Panc1 (cell line): ENCODE results near the gene APP. TPM values are rescaled to one million over a fixed set of nuclear protein-coding genes. Genes with fewer than 3 reads are reported as not detected.

ENCODE experiments used
- ATAC-seq: fragments of 200-7000 bp; cut with Tn5 transposase; 2 replicates; pipeline ENCODE4 v1.9.1; 2020; ENCODE audit warnings: mild to moderate bottlenecking, moderate library complexity
- BruUV-seq: library from RNA; stranded (reverse); fragments of 400-500 nt; replicated peaks from 2 replicates; lab custom pipeline; 2021; lab: Mats Ljungman, UMichigan
- CTCF ChIA-PET: fragments of 300-600 bp; sonication (Branson Sonifier 250); formaldehyde crosslinking; loops from one replicate; lab custom pipeline; 2022; ENCODE audit warnings: antibody characterized with exemption; lab: Charles Lee
- POLR2A ChIA-PET: fragments of 300-600 bp; sonication (Branson Sonifier 250); formaldehyde crosslinking; loops from one replicate; lab custom pipeline; 2022; ENCODE audit warnings: antibody characterized with exemption; lab: Charles Lee
- DNase-seq: peaks from one replicate; pipeline ENCODE4 v3.0.0-alpha.2; 2010; ENCODE audit warnings: low read depth, low spot score
- H3K27ac ChIP-seq: 2 replicates; pipeline ENCODE4 v1.5.1; 2011; ENCODE audit warnings: mild to moderate bottlenecking, low read length, inconsistent platforms
- H3K27me3 ChIP-seq: fragments of 200-500 bp; sonication (Bioruptor generic); 2 replicates; pipeline ENCODE4 v1.6.0; 2014; ENCODE audit warnings: low read length, inconsistent platforms; ENCODE audit not compliant: control insufficient read depth, insufficient read depth
- H3K36me3 ChIP-seq: fragments of 200-500 bp; sonication (Bioruptor generic); 2 replicates; pipeline ENCODE4 v1.5.1; 2014; ENCODE audit warnings: inconsistent platforms, mild to moderate bottlenecking, low read length, moderate library complexity; ENCODE audit not compliant: control insufficient read depth, insufficient read depth
- H3K4me1 ChIP-seq: 2 replicates; pipeline ENCODE4 v1.5.1; 2011; ENCODE audit warnings: inconsistent platforms, mild to moderate bottlenecking, low read length, moderate library complexity; ENCODE audit not compliant: control insufficient read depth, insufficient read depth
- H3K4me3 ChIP-seq, 2 experiments: 2 replicates each; pipeline ENCODE4 v1.5.1; 2011 to 2012; ENCODE audit warnings: low read depth in 2 of 2, low read length in 2 of 2, mild to moderate bottlenecking in 2 of 2, inconsistent platforms in 1 of 2, moderate library complexity in 1 of 2
- H3K9me3 ChIP-seq: fragments of 200-500 bp; sonication (Bioruptor generic); 2 replicates; pipeline ENCODE4 v1.5.1; 2014; ENCODE audit warnings: low read depth, mild to moderate bottlenecking, inconsistent platforms, low read length, moderate library complexity; ENCODE audit not compliant: control insufficient read depth, insufficient read depth
- POLR2AphosphoS5 ChIP-seq: IDR thresholded peaks from 2 replicates; pipeline ENCODE4 v1.6.1; 2012; ENCODE audit warnings: mild to moderate bottlenecking, low read depth, low read length, moderate library complexity
- SIN3A ChIP-seq: IDR thresholded peaks from 2 replicates; pipeline ENCODE4 v1.6.1; 2012; ENCODE audit warnings: low read depth, mild to moderate bottlenecking, low read length, moderate library complexity, borderline replicate concordance; ENCODE audit not compliant: insufficient read depth
- TCF7L2 ChIP-seq: IDR thresholded peaks from 2 replicates; pipeline ENCODE4 v1.6.1; 2011; ENCODE audit warnings: mild to moderate bottlenecking, low read depth, low read length, inconsistent platforms
- in situ Hi-C: cut with HindIII; loops from 2 replicates; pipeline ENCODE4 v1.10.0; 2016; ENCODE audit warnings: low sequenced_read_pairs, low pct_unique_long_range_greater_than_20kb
- intact Hi-C: fragments of 100-400 bp; cut with micrococcal nuclease; formaldehyde crosslinking; loops from one replicate; pipeline ENCODE4 v1.10.0; 2022; ENCODE audit not compliant: unreplicated experiment
- total RNA-seq: library from RNA; stranded (reverse); gene quantifications from one replicate; pipeline ENCODE4 v1.2.1, GENCODE V29; 2021; ENCODE audit not compliant: unreplicated experiment
- TF ChIP-seq, protein P1 (sequence below): fragments of 450-650 bp; IDR thresholded peaks from 2 replicates; pipeline ENCODE4 v1.5.1; 2017; ENCODE audit warnings: mild to moderate bottlenecking
- TF ChIP-seq, protein P2 (sequence below), 2 experiments: IDR thresholded peaks; 2 replicates each; pipeline ENCODE4 v1.6.1; 2011 to 2012; ENCODE audit warnings: low read depth in 2 of 2, control low read depth in 1 of 2, low read length in 1 of 2, mild to moderate bottlenecking in 1 of 2, moderate library complexity in 1 of 2; ENCODE audit not compliant: insufficient read depth in 1 of 2

Gene APP
- total RNA-seq, 1 experiment from 2014 or later, result 542 TPM

DNA sequence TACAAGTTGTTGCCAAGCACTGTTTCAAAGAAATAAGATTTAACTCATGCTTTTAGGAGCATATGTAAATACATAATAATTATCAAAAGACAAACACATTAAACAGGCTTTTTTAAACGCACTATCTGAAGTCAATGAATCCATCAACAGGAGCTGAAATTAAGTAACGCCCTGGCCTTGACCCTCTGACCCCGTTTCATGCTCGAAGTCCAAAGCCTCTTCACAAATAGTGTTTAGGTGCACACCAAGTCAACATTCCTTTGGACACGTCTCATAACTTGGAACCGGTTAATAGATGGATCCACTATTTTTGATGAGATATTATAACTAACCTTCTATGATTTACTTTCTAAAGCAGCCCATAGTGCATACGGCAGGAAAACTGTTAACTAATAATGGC lies 226.5 kb downstream of the APP start:
- in situ Hi-C loops, result no loop called here
- Histone ChIP-seq H3K36me3 (no peaks in the 10 kb centered on the region; the same call in 1 of the 2 replicates), H3K27me3 (no peaks in the 10 kb centered on the region), H3K4me3 (no peak overlapping the region), H3K27ac (no peak overlapping the region), H3K9me3 (no peaks in the 10 kb centered on the region), H3K4me1 (no peaks in the 10 kb centered on the region)
- TF ChIP-seq SIN3A, result no peak
- TF ChIP-seq, protein P1, sequence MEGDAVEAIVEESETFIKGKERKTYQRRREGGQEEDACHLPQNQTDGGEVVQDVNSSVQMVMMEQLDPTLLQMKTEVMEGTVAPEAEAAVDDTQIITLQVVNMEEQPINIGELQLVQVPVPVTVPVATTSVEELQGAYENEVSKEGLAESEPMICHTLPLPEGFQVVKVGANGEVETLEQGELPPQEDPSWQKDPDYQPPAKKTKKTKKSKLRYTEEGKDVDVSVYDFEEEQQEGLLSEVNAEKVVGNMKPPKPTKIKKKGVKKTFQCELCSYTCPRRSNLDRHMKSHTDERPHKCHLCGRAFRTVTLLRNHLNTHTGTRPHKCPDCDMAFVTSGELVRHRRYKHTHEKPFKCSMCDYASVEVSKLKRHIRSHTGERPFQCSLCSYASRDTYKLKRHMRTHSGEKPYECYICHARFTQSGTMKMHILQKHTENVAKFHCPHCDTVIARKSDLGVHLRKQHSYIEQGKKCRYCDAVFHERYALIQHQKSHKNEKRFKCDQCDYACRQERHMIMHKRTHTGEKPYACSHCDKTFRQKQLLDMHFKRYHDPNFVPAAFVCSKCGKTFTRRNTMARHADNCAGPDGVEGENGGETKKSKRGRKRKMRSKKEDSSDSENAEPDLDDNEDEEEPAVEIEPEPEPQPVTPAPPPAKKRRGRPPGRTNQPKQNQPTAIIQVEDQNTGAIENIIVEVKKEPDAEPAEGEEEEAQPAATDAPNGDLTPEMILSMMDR, result no peak
- no peak for TF ChIP-seq TCF7L2
- TF ChIP-seq, protein P2, sequence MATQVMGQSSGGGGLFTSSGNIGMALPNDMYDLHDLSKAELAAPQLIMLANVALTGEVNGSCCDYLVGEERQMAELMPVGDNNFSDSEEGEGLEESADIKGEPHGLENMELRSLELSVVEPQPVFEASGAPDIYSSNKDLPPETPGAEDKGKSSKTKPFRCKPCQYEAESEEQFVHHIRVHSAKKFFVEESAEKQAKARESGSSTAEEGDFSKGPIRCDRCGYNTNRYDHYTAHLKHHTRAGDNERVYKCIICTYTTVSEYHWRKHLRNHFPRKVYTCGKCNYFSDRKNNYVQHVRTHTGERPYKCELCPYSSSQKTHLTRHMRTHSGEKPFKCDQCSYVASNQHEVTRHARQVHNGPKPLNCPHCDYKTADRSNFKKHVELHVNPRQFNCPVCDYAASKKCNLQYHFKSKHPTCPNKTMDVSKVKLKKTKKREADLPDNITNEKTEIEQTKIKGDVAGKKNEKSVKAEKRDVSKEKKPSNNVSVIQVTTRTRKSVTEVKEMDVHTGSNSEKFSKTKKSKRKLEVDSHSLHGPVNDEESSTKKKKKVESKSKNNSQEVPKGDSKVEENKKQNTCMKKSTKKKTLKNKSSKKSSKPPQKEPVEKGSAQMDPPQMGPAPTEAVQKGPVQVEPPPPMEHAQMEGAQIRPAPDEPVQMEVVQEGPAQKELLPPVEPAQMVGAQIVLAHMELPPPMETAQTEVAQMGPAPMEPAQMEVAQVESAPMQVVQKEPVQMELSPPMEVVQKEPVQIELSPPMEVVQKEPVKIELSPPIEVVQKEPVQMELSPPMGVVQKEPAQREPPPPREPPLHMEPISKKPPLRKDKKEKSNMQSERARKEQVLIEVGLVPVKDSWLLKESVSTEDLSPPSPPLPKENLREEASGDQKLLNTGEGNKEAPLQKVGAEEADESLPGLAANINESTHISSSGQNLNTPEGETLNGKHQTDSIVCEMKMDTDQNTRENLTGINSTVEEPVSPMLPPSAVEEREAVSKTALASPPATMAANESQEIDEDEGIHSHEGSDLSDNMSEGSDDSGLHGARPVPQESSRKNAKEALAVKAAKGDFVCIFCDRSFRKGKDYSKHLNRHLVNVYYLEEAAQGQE (IDR thresholded peaks at IDR 0.05; ENCODE audit: insufficient read depth in 1 of 2, low read depth in 2 of 2, low read length in 1 of 2), result no peak
- no peak for TF ChIP-seq POLR2AphosphoS5
- ATAC-seq (no peak), DNase-seq (no peak)
- no TSS peak for BruUV-seq
- POLR2A ChIA-PET, result no interaction called here
- CTCF ChIA-PET, result no interaction called here
- intact Hi-C loops, result no loop called here

DNA sequence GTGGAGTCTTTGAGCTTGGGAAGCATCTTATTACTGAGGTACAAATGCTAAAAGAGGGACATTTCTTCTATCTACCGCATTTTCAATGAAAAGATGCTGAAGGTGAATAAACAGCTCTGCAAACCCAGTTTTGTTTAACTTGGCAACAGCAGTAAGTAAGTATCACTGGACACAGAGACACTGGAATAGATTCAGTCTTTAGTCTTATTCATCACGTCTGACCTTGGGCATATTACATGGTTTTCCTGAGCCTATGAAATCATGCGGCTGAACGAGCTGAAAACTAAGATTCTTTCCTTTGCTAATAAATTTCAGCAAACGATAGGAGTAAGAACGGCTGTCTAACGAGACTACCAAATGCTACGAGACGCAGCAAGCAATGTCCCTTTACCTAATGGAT lies 228.4 kb downstream of the APP start:
- ChIA-PET CTCF (no interaction called here), POLR2A (no interaction called here)
- H3K27ac ChIP-seq, result no peak overlapping the region
- H3K4me3 ChIP-seq, result no peak overlapping the region
- TF ChIP-seq SIN3A, result no peak
- TF ChIP-seq, protein P1, result no peak
- TF ChIP-seq, protein P2 (IDR thresholded peaks at IDR 0.05; ENCODE audit: insufficient read depth in 1 of 2, low read depth in 2 of 2, low read length in 1 of 2), result no peak
- no peak for TF ChIP-seq POLR2AphosphoS5
- no peak for TF ChIP-seq TCF7L2
- no peaks in the 10 kb centered on the region for H3K27me3 ChIP-seq
- no TSS peak for BruUV-seq
- no peak for DNase-seq
- H3K9me3 ChIP-seq, result no peaks in the 10 kb centered on the region
- intact Hi-C loops (no loop called here), in situ Hi-C loops (no loop called here)
- H3K4me1 ChIP-seq, result no peaks in the 10 kb centered on the region
- ATAC-seq, result no peak
- H3K36me3 ChIP-seq, result no peaks in the 10 kb centered on the region; the same call in 1 of the 2 replicates
